Right lobe of liver (tissue), 4 donors: Measurements from ENCODE around the gene PAX1.

ENCODE experiments used
- CTCF ChIP-seq, 4 donors: fragments of 200-600 bp in 3 of 4; fragments of 450-650 bp in 1 of 4; IDR thresholded peaks; one replicate each; pipeline versions ENCODE4 v1.5.1 to v1.8.0; 2016 to 2022; ENCODE audit warnings: antibody characterized with exemption in 4 of 4, mild to moderate bottlenecking in 2 of 4
- POLR2A ChIP-seq: fragments of 450-650 bp; IDR thresholded peaks from one replicate; pipeline ENCODE4 v1.6.1; 2017; ENCODE audit warnings: antibody characterized with exemption, mild to moderate bottlenecking
- donor health status: DM: no; HTN: no; CAD: no.
- donor health status: DM: no; HTN: no; CAD: no.
- donor health status: DM: no; HTN: yes; CAD: no.

DNA sequence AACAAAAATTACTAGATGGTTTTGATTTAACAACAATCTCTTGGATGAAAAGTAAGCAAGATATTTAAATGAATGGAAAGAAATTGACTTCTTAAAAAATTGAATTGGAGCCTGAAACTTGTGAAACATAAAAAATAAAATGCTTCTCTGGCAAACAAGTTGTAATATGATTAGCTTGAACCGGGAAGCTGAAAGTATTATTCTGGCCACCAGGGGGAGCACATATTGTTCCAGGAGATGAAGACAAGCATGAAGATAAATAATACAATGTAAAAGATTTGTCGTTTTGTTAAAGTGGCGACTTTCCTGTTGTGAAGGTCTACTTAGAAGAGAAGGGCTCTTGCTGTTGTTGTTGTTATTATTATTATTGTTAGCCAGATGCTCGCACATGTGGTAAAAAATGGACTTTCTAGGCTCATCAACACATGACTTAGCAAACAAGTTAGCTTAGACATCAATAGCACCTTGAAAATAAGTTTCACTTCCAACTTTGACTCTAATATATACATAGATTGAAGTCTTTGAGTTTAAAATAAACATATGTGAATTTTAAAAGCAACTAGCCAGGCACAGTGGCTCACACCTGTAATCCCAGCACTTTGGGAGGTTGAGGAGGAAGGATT lies 14.2 kb downstream of the PAX1 start:
- TF ChIP-seq POLR2A (no peak), CTCF (IDR thresholded peaks at IDR 0.05) (peak; percentile 55 to 87 (median 86))
